HepG2 (cell line): ENCODE data around the gene CTSW. TPM values are rescaled to one million over a fixed set of nuclear protein-coding genes. Genes with fewer than 3 reads are reported as not detected.

Experiments used
- FOXA3 ChIP-seq: IDR thresholded peaks from 2 replicates; pipeline ENCODE4 v1.6.1; 2016; ENCODE audit warnings: missing genetic modification reagents, missing compliant biosample characterization
- FOXO4 ChIP-seq: sonication (generic); formaldehyde crosslinking; conservative IDR thresholded peaks from 2 replicates; pipeline ENCODE4 v1.8.1; 2023; ENCODE audit warnings: missing genetic modification reagents
- MED13 ChIP-seq: sonication (generic); formaldehyde crosslinking; IDR thresholded peaks from 2 replicates; pipeline ENCODE4 v1.5.0; 2020; ENCODE audit warnings: missing genetic modification reagents
- MEIS2 ChIP-seq: sonication (generic); formaldehyde crosslinking; IDR thresholded peaks from 2 replicates; pipeline ENCODE4 v1.9.0; 2021; ENCODE audit warnings: mild to moderate bottlenecking, missing genetic modification reagents
- NFE2L2 ChIP-seq: fragments of 150-350 bp; IDR thresholded peaks from 2 replicates; pipeline ENCODE4 v1.6.1; 2014; ENCODE audit warnings: low read length
- NONO ChIP-seq, 2 experiments: fragments of 450-650 bp in 1 of 2; sonication (generic) in 1 of 2; formaldehyde crosslinking in 1 of 2; IDR thresholded peaks in 1 of 2; conservative IDR thresholded peaks in 1 of 2; 2 replicates each; pipeline versions ENCODE4 v1.6.1 to v1.8.0; 2017 to 2022; ENCODE audit warnings: mild to moderate bottlenecking in 1 of 2, missing genetic modification reagents in 1 of 2, moderate library complexity in 1 of 2
- NRL ChIP-seq: sonication (generic); formaldehyde crosslinking; IDR thresholded peaks from 2 replicates; pipeline ENCODE4 v1.5.0; 2020; ENCODE audit warnings: missing genetic modification reagents, mild to moderate bottlenecking, moderate library complexity, borderline replicate concordance
- SP1 ChIP-seq, 2 experiments: fragments of 450-650 bp in 1 of 2; sonication (generic) in 1 of 2; formaldehyde crosslinking in 1 of 2; IDR thresholded peaks; 2 replicates each; pipeline versions ENCODE4 v1.4.0 to v1.6.1; 2016 to 2020; ENCODE audit warnings: missing genetic modification reagents in 1 of 2
- SP140L ChIP-seq: sonication (generic); formaldehyde crosslinking; IDR thresholded peaks from 2 replicates; pipeline ENCODE4 v1.4.0; 2020; ENCODE audit warnings: missing genetic modification reagents, borderline replicate concordance
- SRSF1 ChIP-seq: fragments of 200-400 bp; formaldehyde crosslinking; optimal IDR thresholded peaks from 2 replicates; pipeline ENCODE3; 2017; ENCODE audit warnings: mild to moderate bottlenecking, low read depth, low read length, moderate library complexity
- TEAD2 ChIP-seq: sonication (generic); formaldehyde crosslinking; IDR thresholded peaks from 2 replicates; pipeline ENCODE4 v1.9.0; 2021; ENCODE audit warnings: missing genetic modification reagents
- ZFY ChIP-seq: sonication (generic); formaldehyde crosslinking; IDR thresholded peaks from 2 replicates; pipeline ENCODE4 v1.4.0; 2020; ENCODE audit warnings: missing genetic modification reagents
- ZNF530 ChIP-seq: sonication (generic); formaldehyde crosslinking; IDR thresholded peaks from 2 replicates; pipeline ENCODE4 v1.5.0; 2020; ENCODE audit warnings: low read depth, mild to moderate bottlenecking, missing genetic modification reagents
- ZNF607 ChIP-seq: sonication (generic); formaldehyde crosslinking; IDR thresholded peaks from 2 replicates; pipeline ENCODE4 v1.5.1; 2020; ENCODE audit warnings: missing genetic modification reagents, mild to moderate bottlenecking, borderline replicate concordance
- polyA plus RNA-seq, 8 experiments: library from polyadenylated mRNA; depleted of rRNA in 3 of 8; stranded (reverse) in 7 of 8; unstranded in 1 of 8; fragments of >200 nt; fragmentation: Illumina TruSeq in 4 of 8; extraction: Trizol in 4 of 8; gene quantifications; 2 replicates each; pipeline versions ENCODE4 v1.2.1 to v1.2.3, GENCODE V29; 2011 to 2016; ENCODE audit warnings: low read depth in 4 of 8, missing spikeins in 1 of 8, mixed read lengths in 1 of 8; ENCODE audit not compliant: insufficient read depth in 1 of 8
- total RNA-seq, 5 experiments: library from RNA; depleted of rRNA; stranded (reverse); fragments of >200 nt; fragmentation: Illumina TruSeq; extraction: Trizol; gene quantifications; 2 replicates each; pipeline ENCODE4 v1.2.3, GENCODE V29; 2016; ENCODE audit warnings: low read depth in 1 of 5
- TF ChIP-seq, protein P1 (sequence below): sonication (generic); formaldehyde crosslinking; IDR thresholded peaks from 2 replicates; pipeline ENCODE4 v1.5.1; 2020; ENCODE audit warnings: mild to moderate bottlenecking, moderate library complexity, missing genetic modification reagents
- TF ChIP-seq, protein P2 (sequence below): sonication (generic); formaldehyde crosslinking; IDR thresholded peaks from 2 replicates; pipeline ENCODE4 v1.5.0; 2020; ENCODE audit warnings: missing genetic modification reagents
- TF ChIP-seq, protein P3 (sequence below): sonication (generic); formaldehyde crosslinking; IDR thresholded peaks from 2 replicates; pipeline ENCODE4 v1.4.0; 2020; ENCODE audit warnings: missing genetic modification reagents

The CTSW gene
- total and polyA plus RNA-seq, 2 of the 13 experiments (the other 11 are each of a cell fraction or from before 2014, with no cell fraction given): 0.09 TPM; not detected in 1

DNA sequence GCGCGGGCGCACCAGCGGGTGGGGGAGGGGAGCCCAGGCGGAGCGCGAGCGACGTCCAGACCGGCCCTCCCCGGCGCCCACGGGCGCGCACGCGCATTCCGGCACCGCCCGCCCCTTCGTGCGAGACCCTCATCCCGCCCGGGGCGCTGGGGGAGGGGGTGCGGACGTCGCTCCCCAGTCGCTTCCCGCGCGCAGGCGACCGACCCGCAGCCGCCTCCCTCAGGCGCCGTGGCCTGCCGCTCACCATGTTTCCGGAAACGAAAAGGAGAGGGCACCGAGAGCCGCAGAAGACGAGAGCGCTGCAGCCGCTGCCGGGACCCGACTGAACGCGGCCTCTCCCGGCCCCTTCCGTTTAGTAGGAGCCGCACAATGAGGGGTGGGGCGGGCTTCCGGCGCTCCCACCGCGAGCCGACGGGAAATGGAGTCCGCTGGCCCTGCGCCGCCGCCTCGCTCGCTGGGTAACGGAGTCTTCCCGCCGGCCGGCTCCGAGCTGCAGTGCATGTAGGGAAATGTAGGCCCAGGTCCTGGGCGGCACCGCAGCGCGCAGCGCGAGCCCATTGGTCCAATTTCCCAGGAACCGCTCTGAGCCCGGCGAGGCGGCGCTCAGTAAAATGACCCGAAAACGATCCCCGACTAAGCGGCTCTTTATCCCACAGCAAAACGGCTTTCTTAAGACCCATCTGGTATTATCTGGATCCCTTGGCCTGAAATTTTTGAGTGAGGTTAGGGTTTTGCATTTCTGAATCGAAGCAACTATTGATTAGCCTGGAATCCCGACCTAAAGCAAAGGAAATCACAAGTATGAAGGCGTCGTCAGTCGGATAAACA, 21.6 kb upstream of the CTSW start, which contains the start of gene CFL1 (continued):
- TF ChIP-seq MED13 (CRISPR knock-in tag) (peak; percentile 25; the same call in 1 of the 2 replicates), FOXO4 (CRISPR knock-in tag) (no peak), MEIS2 (CRISPR knock-in tag) (no peak), NONO (IDR thresholded peaks at IDR 0.05) (no peak), NONO (CRISPR knock-in tag; conservative IDR thresholded peaks at IDR 0.05) (peak; percentile 67), SP1 (IDR thresholded peaks at IDR 0.05) (no peak), SP1 (CRISPR knock-in tag; IDR thresholded peaks at IDR 0.05) (peak; percentile 59; the same call in 1 of the 2 replicates), ZFY (peak; percentile 86), ZNF530 (CRISPR knock-in tag) (no peak), NFE2L2 (no peak), SP140L (CRISPR knock-in tag) (no peak), NRL (CRISPR knock-in tag) (no peak), SRSF1 (no peak), FOXA3 (peak; percentile 55), ZNF607 (CRISPR knock-in tag) (peak; percentile 81; the same call in 1 of the 2 replicates), TEAD2 (no peak)
- TF ChIP-seq, protein P1, sequence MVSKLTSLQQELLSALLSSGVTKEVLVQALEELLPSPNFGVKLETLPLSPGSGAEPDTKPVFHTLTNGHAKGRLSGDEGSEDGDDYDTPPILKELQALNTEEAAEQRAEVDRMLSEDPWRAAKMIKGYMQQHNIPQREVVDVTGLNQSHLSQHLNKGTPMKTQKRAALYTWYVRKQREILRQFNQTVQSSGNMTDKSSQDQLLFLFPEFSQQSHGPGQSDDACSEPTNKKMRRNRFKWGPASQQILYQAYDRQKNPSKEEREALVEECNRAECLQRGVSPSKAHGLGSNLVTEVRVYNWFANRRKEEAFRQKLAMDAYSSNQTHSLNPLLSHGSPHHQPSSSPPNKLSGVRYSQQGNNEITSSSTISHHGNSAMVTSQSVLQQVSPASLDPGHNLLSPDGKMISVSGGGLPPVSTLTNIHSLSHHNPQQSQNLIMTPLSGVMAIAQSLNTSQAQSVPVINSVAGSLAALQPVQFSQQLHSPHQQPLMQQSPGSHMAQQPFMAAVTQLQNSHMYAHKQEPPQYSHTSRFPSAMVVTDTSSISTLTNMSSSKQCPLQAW: peak; percentile 87
- TF ChIP-seq, protein P2, sequence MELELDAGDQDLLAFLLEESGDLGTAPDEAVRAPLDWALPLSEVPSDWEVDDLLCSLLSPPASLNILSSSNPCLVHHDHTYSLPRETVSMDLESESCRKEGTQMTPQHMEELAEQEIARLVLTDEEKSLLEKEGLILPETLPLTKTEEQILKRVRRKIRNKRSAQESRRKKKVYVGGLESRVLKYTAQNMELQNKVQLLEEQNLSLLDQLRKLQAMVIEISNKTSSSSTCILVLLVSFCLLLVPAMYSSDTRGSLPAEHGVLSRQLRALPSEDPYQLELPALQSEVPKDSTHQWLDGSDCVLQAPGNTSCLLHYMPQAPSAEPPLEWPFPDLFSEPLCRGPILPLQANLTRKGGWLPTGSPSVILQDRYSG (CRISPR knock-in tag): no peak
- TF ChIP-seq, protein P3, sequence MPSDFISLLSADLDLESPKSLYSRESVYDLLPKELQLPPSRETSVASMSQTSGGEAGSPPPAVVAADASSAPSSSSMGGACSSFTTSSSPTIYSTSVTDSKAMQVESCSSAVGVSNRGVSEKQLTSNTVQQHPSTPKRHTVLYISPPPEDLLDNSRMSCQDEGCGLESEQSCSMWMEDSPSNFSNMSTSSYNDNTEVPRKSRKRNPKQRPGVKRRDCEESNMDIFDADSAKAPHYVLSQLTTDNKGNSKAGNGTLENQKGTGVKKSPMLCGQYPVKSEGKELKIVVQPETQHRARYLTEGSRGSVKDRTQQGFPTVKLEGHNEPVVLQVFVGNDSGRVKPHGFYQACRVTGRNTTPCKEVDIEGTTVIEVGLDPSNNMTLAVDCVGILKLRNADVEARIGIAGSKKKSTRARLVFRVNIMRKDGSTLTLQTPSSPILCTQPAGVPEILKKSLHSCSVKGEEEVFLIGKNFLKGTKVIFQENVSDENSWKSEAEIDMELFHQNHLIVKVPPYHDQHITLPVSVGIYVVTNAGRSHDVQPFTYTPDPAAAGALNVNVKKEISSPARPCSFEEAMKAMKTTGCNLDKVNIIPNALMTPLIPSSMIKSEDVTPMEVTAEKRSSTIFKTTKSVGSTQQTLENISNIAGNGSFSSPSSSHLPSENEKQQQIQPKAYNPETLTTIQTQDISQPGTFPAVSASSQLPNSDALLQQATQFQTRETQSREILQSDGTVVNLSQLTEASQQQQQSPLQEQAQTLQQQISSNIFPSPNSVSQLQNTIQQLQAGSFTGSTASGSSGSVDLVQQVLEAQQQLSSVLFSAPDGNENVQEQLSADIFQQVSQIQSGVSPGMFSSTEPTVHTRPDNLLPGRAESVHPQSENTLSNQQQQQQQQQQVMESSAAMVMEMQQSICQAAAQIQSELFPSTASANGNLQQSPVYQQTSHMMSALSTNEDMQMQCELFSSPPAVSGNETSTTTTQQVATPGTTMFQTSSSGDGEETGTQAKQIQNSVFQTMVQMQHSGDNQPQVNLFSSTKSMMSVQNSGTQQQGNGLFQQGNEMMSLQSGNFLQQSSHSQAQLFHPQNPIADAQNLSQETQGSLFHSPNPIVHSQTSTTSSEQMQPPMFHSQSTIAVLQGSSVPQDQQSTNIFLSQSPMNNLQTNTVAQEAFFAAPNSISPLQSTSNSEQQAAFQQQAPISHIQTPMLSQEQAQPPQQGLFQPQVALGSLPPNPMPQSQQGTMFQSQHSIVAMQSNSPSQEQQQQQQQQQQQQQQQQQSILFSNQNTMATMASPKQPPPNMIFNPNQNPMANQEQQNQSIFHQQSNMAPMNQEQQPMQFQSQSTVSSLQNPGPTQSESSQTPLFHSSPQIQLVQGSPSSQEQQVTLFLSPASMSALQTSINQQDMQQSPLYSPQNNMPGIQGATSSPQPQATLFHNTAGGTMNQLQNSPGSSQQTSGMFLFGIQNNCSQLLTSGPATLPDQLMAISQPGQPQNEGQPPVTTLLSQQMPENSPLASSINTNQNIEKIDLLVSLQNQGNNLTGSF: no peak
